ENCODE data around the gene ELMO3. TPM values are rescaled to one million over a fixed set of nuclear protein-coding genes. Genes with fewer than 3 reads are reported as not detected.

Gene ELMO3
- polyA plus RNA-seq, 1 donor from 2014 or later, result 0.35 TPM

- Mint-ChIP-seq H3K4me3 (peak overlapping the region; percentile 94 to 100 (median 97)), H3K27ac (peak overlapping the region; percentile 81 to 97 (median 84)), H3K4me1 (peaks cover 5 to 18% (median 13%) of the 10 kb centered on the region in 3 donors), H3K27me3 (no peaks in the 10 kb centered on the region), H3K36me3 (peaks cover 6% of the 10 kb centered on the region), H3K9me3 (no peaks in the 10 kb centered on the region)
Measured at GRCh38 chr16:67227567-67227921, 28.6 kb downstream of the ELMO3 start.

GRCh38 chr16:67228034-67228785, 29.3 kb downstream of the ELMO3 start:
- peak overlapping the region; percentile 94 to 100 (median 97) for H3K4me3 Mint-ChIP-seq
- peaks cover 6% of the 10 kb centered on the region for H3K36me3 Mint-ChIP-seq
- H3K9me3 Mint-ChIP-seq, result no peaks in the 10 kb centered on the region
- H3K4me1 Mint-ChIP-seq, result peaks cover 5 to 18% (median 13%) of the 10 kb centered on the region in 3 donors
- H3K27me3 Mint-ChIP-seq, result no peaks in the 10 kb centered on the region
- H3K27ac Mint-ChIP-seq, result peak overlapping the region in 1 of 3 donors; percentile 84

GRCh38 chr16:67228905-67229304, 30.0 kb downstream of the ELMO3 start:
- H3K27me3 Mint-ChIP-seq, result no peaks in the 10 kb centered on the region

GRCh38 chr16:67229906-67230808, 31.2 kb downstream of the ELMO3 start:
- peak overlapping the region in 1 of 3 donors; percentile 30 for H3K27ac Mint-ChIP-seq
- H3K4me1 Mint-ChIP-seq, result peaks cover 5 to 16% (median 13%) of the 10 kb centered on the region in 3 donors
- no peaks in the 10 kb centered on the region for H3K9me3 Mint-ChIP-seq
- H3K4me3 Mint-ChIP-seq, result peak overlapping the region in 2 of 4 donors; percentile 13 to 96
- H3K27me3 Mint-ChIP-seq, result no peaks in the 10 kb centered on the region
- peaks cover 6% of the 10 kb centered on the region for H3K36me3 Mint-ChIP-seq

More at GRCh38 chr16:67228905-67229304, 30.0 kb downstream of the ELMO3 start:
- no peaks in the 10 kb centered on the region for H3K9me3 Mint-ChIP-seq
- peaks cover 6% of the 10 kb centered on the region for H3K36me3 Mint-ChIP-seq
- H3K27ac Mint-ChIP-seq, result peak overlapping the region in 1 of 3 donors; percentile 41
- peak overlapping the region; percentile 21 to 96 (median 52) for H3K4me3 Mint-ChIP-seq
- peaks cover 5 to 16% (median 13%) of the 10 kb centered on the region in 3 donors for H3K4me1 Mint-ChIP-seq

- Mint-ChIP-seq H3K27ac (peak overlapping the region in 1 of 3 donors; percentile 30), H3K4me3 (no peak overlapping the region), H3K4me1 (peaks cover 5 to 14% (median 9%) of the 10 kb centered on the region in 3 donors), H3K36me3 (peaks cover 5% of the 10 kb centered on the region), H3K9me3 (no peaks in the 10 kb centered on the region), H3K27me3 (no peaks in the 10 kb centered on the region)
Measured at GRCh38 chr16:67230809-67231660, 32.1 kb downstream of the ELMO3 start.

GRCh38 chr16:67233596-67233995, 34.7 kb downstream of the ELMO3 start:
- H3K9me3 Mint-ChIP-seq, result no peaks in the 10 kb centered on the region
- peak overlapping the region in 1 of 3 donors; percentile 51 for H3K27ac Mint-ChIP-seq
- H3K4me1 Mint-ChIP-seq, result no peaks in the 10 kb centered on the region
- H3K36me3 Mint-ChIP-seq, result peaks cover 6% of the 10 kb centered on the region
- no peaks in the 10 kb centered on the region for H3K27me3 Mint-ChIP-seq
- no peak overlapping the region for H3K4me3 Mint-ChIP-seq

- no peaks in the 10 kb centered on the region for H3K4me1 Mint-ChIP-seq
- H3K9me3 Mint-ChIP-seq, result no peaks in the 10 kb centered on the region
- peaks cover 6% of the 10 kb centered on the region for H3K36me3 Mint-ChIP-seq
- no peaks in the 10 kb centered on the region for H3K27me3 Mint-ChIP-seq
- H3K27ac Mint-ChIP-seq, result no peak overlapping the region
- no peak overlapping the region for H3K4me3 Mint-ChIP-seq
Measured at GRCh38 chr16:67234180-67234597, 35.3 kb downstream of the ELMO3 start.

- no peaks in the 10 kb centered on the region for H3K9me3 Mint-ChIP-seq
- H3K36me3 Mint-ChIP-seq, result peaks cover 4% of the 10 kb centered on the region
- H3K4me3 Mint-ChIP-seq, result peak overlapping the region in 1 of 4 donors; percentile 68
- H3K27ac Mint-ChIP-seq, result peak overlapping the region in 1 of 3 donors; percentile 89
- H3K27me3 Mint-ChIP-seq, result no peaks in the 10 kb centered on the region
- no peaks in the 10 kb centered on the region for H3K4me1 Mint-ChIP-seq
Measured at GRCh38 chr16:67235816-67236562, 37.1 kb downstream of the ELMO3 start.

GRCh38 chr16:67236563-67237395, 37.8 kb downstream of the ELMO3 start:
- no peaks in the 10 kb centered on the region for H3K27me3 Mint-ChIP-seq
- no peak overlapping the region for H3K4me3 Mint-ChIP-seq
- H3K36me3 Mint-ChIP-seq, result peaks cover 4% of the 10 kb centered on the region
- H3K4me1 Mint-ChIP-seq, result peaks cover 0 to 3% (median 0%) of the 10 kb centered on the region in 3 donors
- H3K27ac Mint-ChIP-seq, result peak overlapping the region in 1 of 3 donors; percentile 89
- no peaks in the 10 kb centered on the region for H3K9me3 Mint-ChIP-seq

GRCh38 chr16:67237396-67238277, 38.7 kb downstream of the ELMO3 start:
- Mint-ChIP-seq H3K27me3 (no peaks in the 10 kb centered on the region), H3K4me1 (peaks cover 0 to 3% (median 2%) of the 10 kb centered on the region in 3 donors), H3K4me3 (no peak overlapping the region), H3K9me3 (no peaks in the 10 kb centered on the region), H3K36me3 (peaks cover 4% of the 10 kb centered on the region), H3K27ac (peak overlapping the region in 1 of 3 donors; percentile 35)

GRCh38 chr16:67238278-67238575, 39.3 kb downstream of the ELMO3 start:
- Mint-ChIP-seq H3K27ac (no peak overlapping the region), H3K36me3 (peaks cover 4% of the 10 kb centered on the region), H3K4me1 (peaks cover 0 to 3% (median 2%) of the 10 kb centered on the region in 3 donors), H3K9me3 (no peaks in the 10 kb centered on the region), H3K27me3 (no peaks in the 10 kb centered on the region), H3K4me3 (peak overlapping the region in 1 of 4 donors; percentile 11)

- Mint-ChIP-seq H3K27me3 (no peaks in the 10 kb centered on the region), H3K36me3 (peaks cover 4% of the 10 kb centered on the region), H3K4me3 (peak overlapping the region in 1 of 4 donors; percentile 11), H3K27ac (peak overlapping the region in 1 of 3 donors; percentile 64), H3K4me1 (peaks cover under 1 to 3% (median 2%) of the 10 kb centered on the region in 3 donors), H3K9me3 (no peaks in the 10 kb centered on the region)
Measured at GRCh38 chr16:67238806-67239470, 40.0 kb downstream of the ELMO3 start.

All from IgD-negative memory B cell (primary cell).